ENCODE data around the gene ZBTB48.
A peak's percentile ranks its signal among the peaks of the same experiment; 100 is the strongest.
"Not testable (repeated sequence)": the region's sequence is repeated elsewhere in the genome, so short reads cannot be mapped to it uniquely, and the experiment has no call there.

The ZBTB48 gene

DNA sequence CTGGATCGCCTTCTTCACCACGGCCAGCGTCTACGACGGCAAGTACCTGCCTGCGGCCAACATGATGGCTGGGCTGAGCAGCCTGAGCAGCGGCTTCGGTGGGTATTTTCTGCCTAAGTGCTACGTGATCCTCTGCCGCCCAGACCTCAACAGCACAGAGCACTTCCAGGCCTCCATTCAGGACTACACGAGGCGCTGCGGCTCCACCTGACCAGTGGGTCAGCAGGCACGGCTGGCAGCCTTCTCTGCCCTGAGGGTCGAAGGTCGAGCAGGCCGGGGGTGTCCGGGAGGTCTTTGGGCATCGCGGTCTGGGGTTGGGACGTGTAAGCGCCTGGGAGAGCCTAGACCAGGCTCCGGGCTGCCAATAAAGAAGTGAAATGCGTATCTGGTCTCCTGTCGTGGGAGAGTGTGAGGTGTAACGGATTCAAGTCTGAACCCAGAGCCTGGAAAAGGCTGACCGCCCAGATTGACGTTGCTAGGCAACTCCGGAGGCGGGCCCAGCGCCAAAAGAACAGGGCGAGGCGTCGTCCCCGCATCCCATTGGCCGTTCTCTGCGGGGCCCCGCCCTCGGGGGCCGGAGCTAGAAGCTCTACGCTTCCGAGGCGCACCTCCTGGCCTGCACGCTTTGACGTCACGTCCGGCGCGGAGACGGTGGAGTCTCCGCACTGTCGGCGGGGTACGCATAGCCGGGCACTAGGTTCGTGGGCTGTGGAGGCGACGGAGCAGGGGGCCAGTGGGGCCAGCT, at the start of gene ZBTB48:
TSS of gene ZBTB48 (plus strand) at position 621 of the 745 bp plus-strand sequence. CDS start 616 bp downstream, outside the sequence.
- peak; percentile 97 to 98 for DNase-seq

DNA sequence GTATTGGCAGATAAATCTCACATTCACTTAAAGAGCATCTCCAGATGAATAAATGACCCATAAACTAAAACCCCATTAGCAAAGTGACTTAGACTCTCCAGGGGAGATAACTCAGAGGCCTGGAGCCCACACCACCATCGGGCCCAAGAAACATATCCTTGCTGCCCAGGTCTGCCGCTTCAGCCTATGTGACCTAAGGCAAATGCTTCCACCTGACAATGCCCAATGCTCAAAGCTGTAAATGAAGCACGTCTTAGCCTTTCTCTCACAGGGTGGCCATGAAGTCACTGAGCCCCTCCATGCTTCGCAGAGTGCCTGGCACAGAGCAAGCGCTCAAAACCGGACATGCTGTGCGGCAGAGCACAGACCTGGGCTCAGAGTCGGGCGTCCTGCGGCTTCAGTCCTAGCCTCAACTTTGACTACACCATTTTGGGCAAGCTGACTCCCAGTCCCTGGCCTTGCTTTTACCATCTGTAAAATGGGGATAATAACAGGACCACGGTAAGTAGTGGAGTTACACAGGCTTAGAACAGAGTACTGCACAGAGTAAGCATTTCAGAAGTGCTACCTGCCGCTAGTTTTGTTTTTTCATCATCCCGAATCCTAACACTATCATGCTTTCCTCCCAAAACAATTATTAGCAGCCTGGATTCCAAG, 49.2 kb upstream of the ZBTB48 start:
- DNase-seq = no peak

DNA sequence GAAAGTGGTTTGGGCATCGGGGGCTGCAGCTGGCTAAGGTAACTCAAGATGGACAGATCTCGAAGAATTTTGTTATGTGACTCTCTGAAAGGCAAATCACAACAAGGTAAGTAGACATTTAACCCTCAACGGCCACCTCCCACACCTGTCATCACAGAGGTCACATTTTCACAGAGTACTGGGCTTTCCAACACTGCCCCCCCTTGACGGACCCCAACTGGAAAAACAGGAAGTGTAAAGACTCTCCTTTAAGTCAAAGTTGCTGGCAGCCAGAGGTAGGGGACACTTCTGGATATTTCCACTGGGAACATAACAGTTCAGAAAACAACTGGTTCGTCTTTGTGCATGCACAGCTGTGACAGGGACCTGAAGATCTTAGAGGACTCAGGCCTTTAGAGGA, 47.8 kb upstream of the ZBTB48 start:
- DNase-seq = no peak

DNA sequence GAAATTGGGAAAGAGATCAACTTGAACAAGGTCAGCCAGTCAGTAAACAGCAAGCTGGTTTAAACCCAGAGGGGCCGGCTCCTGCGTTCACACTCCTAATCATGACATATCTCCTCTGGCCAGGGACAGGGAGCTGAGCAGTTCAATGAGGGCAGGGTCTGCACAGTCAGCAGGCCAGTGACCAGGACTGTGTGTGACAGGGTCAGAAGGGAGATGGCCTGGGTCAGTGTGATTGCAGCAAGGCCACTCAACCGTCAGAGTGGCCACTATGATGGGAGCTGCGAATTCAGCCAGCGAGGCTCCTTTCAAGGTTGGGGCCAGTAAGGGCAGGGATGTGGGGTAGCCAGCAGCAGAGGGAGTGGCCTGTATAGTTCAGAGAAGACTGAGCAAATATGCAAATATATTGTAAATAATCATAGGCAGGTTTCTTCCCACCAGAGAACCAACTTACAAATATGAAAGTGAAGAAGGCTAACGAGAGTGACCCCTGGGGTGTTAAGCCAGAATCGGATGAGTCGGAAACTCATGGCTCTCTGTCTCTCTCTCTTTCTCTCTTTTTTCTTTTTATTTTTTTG, 45.5 kb upstream of the ZBTB48 start:
- DNase-seq = no peak

DNA sequence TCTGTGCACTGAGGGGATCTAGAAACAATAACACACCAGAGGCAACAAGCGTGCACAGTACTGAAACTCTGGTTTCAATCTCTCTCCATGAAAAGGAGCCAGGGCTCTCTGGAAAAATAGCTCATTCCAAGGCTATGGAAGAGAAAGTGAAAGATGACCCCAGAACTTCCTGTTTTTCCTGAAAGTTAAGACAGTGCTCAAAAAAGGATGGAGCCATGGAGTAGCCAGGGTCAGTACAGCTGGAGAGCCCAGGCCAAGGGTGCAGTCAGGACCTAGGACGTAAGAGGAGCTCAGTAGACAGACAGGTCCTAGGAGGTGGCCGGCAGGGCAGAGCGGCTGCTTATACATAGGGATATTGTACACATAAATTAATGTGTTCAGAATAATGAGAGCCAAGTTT, 44.6 kb upstream of the ZBTB48 start:
- DNase-seq = no peak

DNA sequence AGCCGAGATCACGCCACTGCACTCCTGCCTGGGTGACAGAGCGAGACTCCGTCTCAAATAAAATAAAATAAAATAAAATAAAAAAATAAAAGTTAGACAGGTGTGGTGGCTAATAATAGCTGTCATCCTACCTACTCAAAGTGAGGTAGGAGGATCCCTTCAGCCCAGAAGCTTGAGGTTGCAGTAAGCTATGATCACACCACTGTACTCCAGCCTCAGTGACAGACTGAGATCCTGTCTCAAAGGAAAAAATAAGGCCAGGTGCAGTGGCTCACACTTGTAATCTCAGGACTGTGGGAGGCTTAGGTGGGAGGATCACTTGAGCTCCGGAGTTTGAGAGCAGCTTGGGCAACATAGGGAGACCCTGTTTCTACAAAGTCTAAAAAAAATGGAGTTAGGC, 43.5 kb upstream of the ZBTB48 start:
- DNase-seq = no peak

DNA sequence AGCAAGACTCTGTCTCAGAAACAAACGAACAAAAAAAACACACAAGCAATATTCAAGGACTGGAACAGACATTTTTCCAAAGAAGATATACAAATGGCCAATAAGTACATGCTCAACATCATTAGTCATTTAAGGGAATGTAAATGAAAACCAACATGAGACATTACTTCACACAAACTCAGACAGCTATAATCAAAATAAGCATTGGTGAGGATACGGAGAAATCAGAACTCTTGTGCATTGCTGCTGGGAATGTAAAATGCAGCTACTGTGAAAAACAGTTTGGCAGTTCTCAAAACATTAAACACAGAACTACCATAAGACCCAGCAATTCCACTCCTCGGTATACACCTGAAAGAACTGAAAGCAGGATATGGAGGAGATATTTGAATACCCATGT, 40.8 kb upstream of the ZBTB48 start:
- DNase-seq = no peak

DNA sequence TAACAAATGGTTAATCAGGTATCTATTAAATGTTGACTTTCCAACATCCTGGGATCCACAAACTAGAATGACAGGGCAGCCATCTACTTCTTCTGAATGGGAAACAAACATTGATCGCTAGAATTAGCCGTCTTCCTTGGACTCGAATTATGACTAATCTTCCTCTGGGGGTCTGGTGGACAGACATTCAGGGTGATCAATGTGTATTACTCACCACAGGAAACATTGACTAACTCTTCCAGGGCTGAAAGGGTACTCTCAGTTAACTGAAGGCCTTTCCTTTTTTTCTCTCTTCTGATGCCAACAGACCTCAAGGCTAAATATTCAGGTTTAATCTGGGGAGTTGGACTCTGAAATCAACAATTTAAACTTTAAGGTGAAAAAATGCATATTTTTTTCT, 35.0 kb upstream of the ZBTB48 start:
- DNase-seq = no peak

DNA sequence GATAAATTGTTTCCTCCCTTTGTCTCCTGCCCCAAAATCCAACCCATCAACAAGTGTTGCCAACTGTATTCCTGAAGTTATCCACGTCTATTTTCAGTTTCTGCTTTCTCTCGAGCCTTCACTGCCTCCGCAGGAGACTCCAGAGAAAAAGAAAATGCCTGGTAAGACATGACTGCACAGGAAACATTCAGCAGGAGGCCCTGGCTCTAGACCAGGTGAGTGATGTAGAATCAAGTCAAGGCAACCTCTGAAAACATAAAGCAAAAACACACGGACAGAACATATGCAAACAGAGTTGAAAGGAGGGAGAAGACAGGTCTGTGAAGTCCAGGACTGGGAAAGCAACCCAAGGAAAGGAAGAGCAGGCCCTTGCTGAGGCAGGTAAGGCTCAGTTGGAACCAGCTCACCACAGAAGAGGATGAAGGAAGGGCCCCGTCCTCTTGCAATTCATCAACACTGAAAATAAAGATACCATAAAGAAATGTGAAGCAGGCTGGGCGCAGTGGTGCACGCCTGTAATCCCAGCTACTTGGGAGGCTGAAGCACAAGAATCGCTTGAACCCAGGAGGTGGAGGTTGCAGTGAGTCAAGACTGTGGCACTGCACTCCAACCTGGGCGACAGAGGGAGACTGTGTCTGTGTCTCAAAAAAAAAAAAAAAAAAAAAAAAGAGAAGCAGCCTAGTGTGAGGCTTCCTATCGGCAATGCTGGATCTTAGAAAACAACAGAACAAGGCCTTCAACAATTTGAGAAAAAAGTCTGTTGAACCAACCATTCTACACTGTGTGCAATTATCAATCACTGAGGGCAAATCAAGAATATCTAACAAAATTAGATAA, 34.3 kb upstream of the ZBTB48 start:
- DNase-seq = peak in 1 of 2 donors; percentile 13

DNA sequence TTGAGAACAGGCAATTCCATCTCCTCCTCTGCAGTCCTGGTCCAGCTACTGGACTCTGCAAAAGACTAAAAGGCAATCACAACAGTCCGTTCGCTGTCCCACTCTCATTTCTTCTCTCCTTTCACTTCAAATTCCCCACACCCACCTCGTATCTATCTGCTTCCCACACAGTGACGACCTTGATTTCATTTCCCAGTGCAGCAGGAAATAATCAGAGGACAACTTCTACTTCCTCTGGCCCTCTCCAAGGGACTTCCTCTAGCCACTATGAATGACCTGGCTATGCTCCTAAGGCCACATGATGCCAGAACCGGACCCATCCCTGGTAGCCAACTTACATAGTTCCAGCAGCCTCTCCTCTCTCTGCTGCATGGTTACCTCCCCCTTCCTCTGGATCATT, 33.5 kb upstream of the ZBTB48 start:
- DNase-seq = no peak

DNA sequence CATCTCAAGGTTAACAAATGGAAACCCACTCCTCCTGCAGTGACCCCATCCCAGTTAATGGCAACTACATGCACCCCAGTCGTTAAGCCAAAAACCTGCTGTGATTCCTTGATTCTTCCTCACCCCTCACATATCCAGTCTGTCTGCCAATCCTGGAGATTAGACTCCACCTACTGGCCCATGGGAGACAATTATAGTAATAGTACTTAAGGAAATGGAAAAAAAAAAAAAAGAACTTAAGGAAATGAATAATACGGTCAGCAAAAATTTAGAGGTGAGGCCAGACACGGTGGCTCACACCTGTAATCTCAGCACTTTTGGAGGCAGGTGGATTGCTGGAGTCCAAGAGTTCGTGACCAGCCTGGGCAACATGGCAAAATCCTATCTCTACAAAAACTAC, 32.5 kb upstream of the ZBTB48 start:
- no peak for DNase-seq

DNA sequence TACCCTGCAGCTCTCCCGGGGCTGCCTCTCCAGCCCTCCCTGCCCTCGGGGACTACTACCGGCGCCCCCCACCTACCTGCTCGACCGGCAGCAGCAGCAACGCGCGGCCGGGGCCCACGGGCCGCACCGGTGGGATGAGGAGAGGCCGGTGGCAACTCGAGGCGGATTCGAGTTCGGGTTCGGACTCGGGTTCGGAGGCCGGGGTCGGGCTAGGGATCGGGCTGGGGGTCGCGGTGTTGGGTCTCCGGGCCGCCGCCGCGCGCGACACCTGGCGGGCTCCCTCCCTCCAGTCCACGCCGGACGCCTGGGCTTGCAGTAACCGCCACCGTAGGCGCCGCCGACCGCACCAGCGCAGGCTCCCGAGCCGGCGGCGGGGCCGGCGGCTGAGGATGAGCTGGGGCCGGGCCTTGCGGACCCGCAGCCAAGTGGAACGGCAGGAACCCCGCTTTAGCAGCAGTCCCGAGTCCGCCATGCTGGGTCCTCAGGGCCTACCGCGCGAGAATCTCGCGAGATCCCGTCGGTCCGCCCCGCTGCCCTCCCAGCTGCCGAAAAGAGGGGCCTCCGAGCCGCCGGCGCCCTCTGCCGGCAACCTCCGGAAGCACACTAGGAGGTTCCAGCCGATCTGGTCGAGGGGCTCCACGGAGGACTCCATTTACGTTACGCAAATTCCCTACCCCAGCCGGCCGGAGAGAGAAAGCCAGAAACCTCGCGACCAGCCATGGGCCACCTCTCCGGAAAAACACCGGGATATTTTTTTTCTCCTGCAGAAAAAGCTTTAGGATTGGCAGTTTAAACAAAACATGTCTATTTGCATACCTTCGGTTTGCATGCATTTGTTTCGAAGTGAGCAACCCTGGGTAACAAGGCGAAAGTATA, 25.5 kb upstream of the ZBTB48 start, which contains the start of gene NOL9:
TSS of gene NOL9 (minus strand) at position 483 of the 876 bp plus-strand sequence. CDS start at position 472, 11 bp downstream.
- DNase-seq = peak; percentile 94 to 95

DNA sequence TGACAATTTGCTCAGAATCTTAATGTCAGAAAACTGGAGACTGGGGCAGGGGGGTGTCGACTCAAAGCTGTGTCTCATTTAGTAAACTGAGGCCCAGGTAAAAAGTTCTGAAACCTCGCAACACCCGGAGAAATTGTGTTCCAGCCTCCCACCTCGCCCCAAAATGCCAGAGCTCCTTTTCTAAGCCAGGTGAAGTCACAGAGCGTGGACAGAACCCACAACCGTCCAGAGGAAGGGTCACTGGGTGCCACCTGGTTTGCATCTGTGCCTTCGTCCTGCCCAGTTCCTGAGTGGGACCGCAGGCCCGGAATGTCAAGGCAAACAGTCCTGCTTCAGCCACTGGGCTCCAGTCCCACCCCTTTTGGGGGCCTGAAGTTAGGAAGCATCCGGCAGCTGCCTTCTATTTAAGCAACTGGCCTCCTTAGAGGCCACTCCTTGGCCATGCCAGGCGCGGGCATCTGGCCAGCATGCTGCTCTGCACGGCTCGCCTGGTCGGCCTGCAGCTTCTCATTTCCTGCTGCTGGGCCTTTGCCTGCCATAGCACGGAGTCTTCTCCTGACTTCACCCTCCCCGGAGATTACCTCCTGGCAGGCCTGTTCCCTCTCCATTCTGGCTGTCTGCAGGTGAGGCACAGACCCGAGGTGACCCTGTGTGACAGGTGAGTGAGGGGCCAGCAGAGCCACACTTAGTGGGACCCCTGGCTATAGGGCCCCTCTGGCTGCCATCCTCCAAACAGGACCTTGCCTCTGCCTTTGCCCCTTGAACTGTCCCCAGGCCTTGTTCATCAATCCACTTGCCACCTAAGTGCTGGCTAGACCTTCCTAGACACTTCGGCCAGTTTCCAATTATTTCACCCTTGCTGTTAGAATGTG, 24.7 kb upstream of the ZBTB48 start, which contains the start of gene TAS1R1:
TSS of gene TAS1R1 (plus strand) at position 401 of the 872 bp plus-strand sequence. CDS start at position 468, 67 bp downstream.
- DNase-seq = no peak

DNA sequence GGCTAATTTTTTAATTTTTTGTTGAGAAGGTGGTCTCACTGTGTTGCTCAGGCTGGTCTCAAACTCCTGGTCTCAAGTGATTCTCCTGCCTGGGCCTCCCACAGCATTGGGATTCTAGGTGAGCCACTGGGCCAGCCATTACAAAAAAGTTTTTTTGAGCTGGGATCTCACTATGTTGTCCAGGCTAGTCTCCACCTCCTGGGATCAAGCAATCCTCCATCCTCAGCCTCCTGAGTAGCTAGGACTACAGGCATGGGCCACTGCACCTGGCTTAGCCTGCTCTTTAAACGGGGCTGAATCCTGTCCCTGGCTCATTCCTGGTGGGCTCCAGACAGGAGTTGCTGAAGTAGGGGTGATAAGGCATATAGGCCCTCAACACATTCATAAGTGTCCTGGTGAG, 22.2 kb upstream of the ZBTB48 start:
- DNase-seq = no peak

DNA sequence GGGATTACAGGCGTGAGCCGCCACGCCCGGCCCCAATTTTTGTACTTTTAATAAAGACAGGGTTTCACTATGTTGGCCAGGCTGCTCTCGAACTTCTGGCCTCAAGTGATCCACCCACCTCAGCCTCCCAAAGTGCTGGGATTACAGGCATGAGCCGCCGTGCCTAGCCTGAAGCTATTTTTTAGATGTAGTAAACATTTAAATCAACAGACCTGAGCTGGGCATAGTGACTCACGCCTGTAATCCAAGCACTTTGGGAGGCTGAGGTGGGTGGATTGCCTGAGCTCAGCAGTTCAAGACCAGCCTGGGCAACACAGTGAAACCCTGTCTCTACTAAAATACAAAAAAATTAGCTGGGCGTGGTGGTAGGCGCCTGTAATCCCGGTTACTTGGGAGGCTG, 20.6 kb upstream of the ZBTB48 start:
- not testable (repeated sequence) for DNase-seq

DNA sequence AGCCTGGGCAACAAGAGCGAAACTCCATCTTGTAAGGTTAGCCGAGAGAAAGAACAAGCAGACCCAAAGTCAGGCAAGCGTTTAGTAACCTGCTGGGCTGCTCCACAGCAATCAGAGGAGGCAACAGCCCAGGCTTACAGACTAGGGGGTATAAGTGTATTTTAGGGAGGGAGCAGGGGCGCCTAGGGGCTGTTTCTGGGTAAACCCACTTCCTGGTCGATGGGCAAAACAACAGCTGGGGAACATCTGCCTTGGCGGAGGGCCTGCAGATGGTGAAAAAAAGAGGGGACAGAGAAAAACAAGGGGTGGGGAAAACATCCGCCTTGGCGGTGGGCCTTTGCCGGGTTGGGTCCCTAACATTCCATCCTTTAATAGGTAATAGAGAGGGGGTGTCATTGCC, 19.5 kb upstream of the ZBTB48 start:
- DNase-seq = no peak

DNA sequence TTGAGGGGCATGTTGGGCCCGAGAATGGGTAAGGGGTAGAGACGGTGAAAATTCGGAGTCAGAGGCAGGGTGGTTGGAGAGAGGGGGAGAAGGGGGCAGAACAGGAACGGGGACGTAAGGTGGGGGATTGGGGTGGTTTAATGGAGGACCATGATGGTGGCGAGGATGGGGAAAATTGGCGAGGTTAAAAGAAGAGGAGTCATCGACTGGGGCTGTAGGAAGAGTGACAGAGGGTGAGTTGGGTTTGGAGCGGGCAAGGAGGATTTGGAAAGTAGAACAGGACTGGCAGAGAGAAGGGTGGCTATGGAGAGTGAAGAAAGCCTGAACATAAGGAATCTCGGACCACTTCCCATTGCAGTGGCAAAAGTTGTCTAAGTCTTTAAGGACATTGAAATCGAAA, 10.8 kb upstream of the ZBTB48 start:
- no peak for DNase-seq

DNA sequence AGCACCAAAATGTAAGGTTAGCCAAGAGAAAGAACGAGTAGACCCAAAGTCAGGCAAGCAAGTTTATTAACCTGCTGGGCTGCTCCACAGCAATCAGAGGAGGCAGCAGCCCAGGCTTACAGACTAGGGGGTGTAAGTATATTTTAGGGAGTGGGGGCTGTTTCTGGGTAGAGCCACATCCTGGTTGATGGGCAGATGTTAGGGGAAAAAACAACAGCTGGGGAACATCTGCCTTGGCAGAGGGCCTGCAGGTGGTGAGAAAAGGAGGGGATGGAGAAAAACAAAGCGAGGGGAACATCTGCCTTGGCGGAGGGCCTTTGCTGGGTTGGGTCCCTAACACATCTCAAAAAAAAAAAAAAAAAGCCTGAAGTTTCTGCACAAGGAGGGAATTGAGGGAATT, 9.7 kb upstream of the ZBTB48 start:
- no peak for DNase-seq

DNA sequence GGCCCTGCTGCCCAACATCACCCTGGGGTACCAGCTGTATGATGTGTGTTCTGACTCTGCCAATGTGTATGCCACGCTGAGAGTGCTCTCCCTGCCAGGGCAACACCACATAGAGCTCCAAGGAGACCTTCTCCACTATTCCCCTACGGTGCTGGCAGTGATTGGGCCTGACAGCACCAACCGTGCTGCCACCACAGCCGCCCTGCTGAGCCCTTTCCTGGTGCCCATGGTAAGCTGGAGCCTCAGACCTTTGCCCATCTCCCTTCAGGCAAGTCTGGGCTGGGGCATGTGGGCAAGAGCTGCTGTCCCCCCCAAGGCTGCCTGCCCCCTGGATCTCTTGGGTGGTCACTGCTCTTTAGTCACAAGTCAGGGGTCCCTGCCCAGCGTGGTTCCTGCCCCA, 8.8 kb upstream of the ZBTB48 start:
- DNase-seq = no peak

DNA sequence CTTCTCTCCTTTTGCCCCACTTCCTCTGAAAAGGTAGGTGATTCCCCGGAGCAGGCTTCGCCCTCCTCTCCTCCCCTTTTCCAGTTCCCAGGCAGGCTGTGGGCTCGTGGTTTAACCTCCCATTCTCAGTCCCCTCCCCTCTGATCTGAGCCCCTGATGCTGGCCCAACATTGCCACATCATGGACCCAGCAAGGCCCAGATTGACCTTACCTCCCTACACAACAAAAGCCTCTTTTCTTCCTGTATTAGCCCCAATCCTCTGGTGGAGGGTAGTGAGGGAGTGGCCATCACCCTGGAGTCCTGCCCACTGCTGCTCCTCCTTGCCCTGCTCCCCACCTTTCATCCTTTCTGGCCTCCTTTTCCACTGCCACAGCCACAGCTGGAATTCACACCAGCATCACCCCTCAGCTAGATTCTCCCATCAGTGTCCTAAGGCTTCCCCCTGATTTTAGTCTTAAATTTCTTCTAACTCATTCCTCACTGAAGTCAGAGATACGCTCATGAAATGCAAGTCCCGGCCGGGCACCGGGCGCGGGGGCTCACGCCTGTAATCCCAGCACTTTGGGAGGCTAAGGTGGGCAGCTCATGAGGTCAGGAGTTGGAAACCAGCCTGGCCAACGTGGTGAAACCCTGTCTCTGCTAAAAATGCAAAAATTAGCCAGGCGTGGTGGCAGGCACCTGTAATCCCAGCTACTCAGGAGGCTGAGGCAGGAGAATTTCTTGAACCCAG, 7.0 kb upstream of the ZBTB48 start:
- DNase-seq = no peak

Measured in CD4-positive, alpha-beta T cell treated with Interleukin-1 beta for 1 hour (primary cell).